C4-2B (cell line): ENCODE data around the gene LSM12.

Experiments
- CTCF ChIP-seq: fragments of 450-650 bp; conservative IDR thresholded peaks from 2 replicates; pipeline ENCODE4 v1.5.1; 2017; ENCODE audit warnings: mild to moderate bottlenecking
- ZFX ChIP-seq: fragments of 450-650 bp; IDR thresholded peaks from 2 replicates; pipeline ENCODE4 v1.6.1; 2017

- TF ChIP-seq CTCF (no peak), ZFX (no peak)
These were observed 18.4 kb upstream of the LSM12 start for GRCh38 chr17:44084921-44085320.
